Gastroesophageal sphincter (tissue), 4 donors: Measurements from ENCODE around the gene B3GNT9. TPM values are rescaled to one million over a fixed set of nuclear protein-coding genes. Genes with fewer than 3 reads are reported as not detected.
A peak's percentile ranks its signal among the peaks of the same experiment; 100 is the strongest.

Experiments
- ATAC-seq: fragments of 150-250 bp; one replicate; pipeline ENCODE4 v1.9.1; 2016; ENCODE audit warnings: mild to moderate bottlenecking, moderate library complexity
- H3K27ac ChIP-seq, 4 donors: fragments of 200-600 bp; sonication (generic) in 3 of 4; 1 replicate in 3 of 4; 2 replicates in 1 of 4; pipeline ENCODE4 v1.5.1; 2016 to 2019
- H3K27me3 ChIP-seq: fragments of 200-600 bp; sonication (generic); one replicate; pipeline ENCODE4 v1.5.1; 2019
- H3K36me3 ChIP-seq, 2 donors: fragments of 200-600 bp; sonication (generic); one replicate each; pipeline ENCODE4 v1.5.1; 2019; ENCODE audit warnings: control low read depth in 1 of 2
- H3K4me1 ChIP-seq, 3 donors: fragments of 200-600 bp; sonication (generic); 1 replicate in 2 of 3; 2 replicates in 1 of 3; pipeline ENCODE4 v1.5.1; 2016 to 2019; ENCODE audit warnings: control low read depth in 2 of 3
- H3K4me3 ChIP-seq, 2 donors: fragments of 200-600 bp; sonication (generic); one replicate each; pipeline ENCODE4 v1.5.1; 2019; ENCODE audit warnings: mild to moderate bottlenecking in 1 of 2, moderate library complexity in 1 of 2
- H3K9me3 ChIP-seq, 3 donors: fragments of 200-600 bp; sonication (generic); one replicate each; pipeline ENCODE4 v1.5.1; 2017 to 2019; ENCODE audit warnings: control low read depth in 2 of 3
- EP300 ChIP-seq: sonication (generic); formaldehyde crosslinking; IDR thresholded peaks from one replicate; pipeline ENCODE4 v1.6.1; 2017; ENCODE audit warnings: antibody characterized with exemption, mild to moderate bottlenecking
- POLR2A ChIP-seq, 2 donors: fragments of 450-650 bp; IDR thresholded peaks; one replicate each; pipeline ENCODE4 v1.6.1; 2017; ENCODE audit warnings: antibody characterized with exemption in 2 of 2, mild to moderate bottlenecking in 2 of 2, moderate library complexity in 1 of 2
- POLR2AphosphoS5 ChIP-seq: sonication (generic); formaldehyde crosslinking; IDR thresholded peaks from one replicate; pipeline ENCODE4 v1.6.1; 2017; ENCODE audit warnings: antibody characterized with exemption
- WGBS, 2 donors: methylation state at CpG; one replicate each; pipeline ENCODE4 v1.1.5; 2018; ENCODE audit warnings: low coverage in 1 of 2; 5-methylcytosine and 5-hydroxymethylcytosine counted together
- total RNA-seq, 4 donors: library from RNA; depleted of rRNA; stranded (reverse); fragments of >200 nt; gene quantifications; one replicate each; pipeline ENCODE4 v1.1.0, GENCODE V29; 2016
- TF ChIP-seq, protein P1 (sequence below), 4 experiments: fragments of 200-600 bp in 2 of 4; fragments of 450-650 bp in 2 of 4; sonication (generic) in 1 of 4; IDR thresholded peaks; one replicate each; pipeline ENCODE4 v1.5.1; 2017 to 2019; ENCODE audit warnings: antibody characterized with exemption in 4 of 4, mild to moderate bottlenecking in 2 of 4, moderate library complexity in 2 of 4

The B3GNT9 gene
- total RNA-seq, 4 donors from 2014 or later, result 16.3 to 33.6 (median 23.1) TPM

DNA sequence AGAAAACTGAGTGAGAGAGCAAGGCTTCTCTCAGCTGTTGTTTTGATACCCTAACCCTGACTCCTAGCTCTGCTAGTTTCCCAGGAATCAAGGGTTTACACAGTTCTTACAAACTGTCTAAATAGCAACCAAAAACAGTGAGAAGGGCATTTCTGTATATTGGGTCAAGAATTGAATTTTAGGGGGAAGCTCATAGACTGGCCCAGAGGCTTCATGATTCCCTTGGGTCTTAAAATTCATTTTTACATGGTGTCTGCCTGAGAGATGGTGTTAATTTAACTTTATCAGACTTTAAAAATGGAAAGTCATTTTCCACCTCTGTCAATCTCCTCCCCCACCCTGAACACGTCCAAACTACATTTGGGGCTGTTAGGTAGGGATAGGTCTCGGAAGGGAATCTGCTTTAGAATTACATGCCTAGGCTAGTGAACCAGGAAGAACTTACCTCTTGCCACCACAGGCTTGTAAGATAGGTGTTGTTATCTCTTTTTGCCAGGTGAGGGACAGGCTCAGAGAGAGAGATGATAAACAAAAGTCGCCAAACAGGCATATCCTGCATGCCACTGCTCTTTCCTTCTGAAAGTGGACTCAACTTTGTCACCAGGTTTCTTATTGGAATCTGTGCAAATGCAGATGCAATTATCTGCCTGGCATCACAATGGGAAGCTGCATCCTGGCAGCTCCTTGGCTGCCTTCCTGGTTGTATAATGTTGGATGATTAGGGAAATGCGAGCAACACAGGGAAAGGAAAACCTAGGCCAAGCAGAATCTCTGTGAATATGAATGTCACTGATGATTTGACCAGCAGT is 38.0 kb downstream of the B3GNT9 start:
- WGBS, 2 donors, result 70 to 78% methylated on average over 2 to 3 of the region's 4 CpGs
- peaks cover 0 to 18% of the 10 kb centered on the region in 2 donors for H3K36me3 ChIP-seq
- no peak overlapping the region for H3K4me3 ChIP-seq
- H3K4me1 ChIP-seq, result peaks cover 0 to 37% (median 19%) of the 10 kb centered on the region in 3 donors
- H3K9me3 ChIP-seq, result no peaks in the 10 kb centered on the region
- TF ChIP-seq, protein P1, sequence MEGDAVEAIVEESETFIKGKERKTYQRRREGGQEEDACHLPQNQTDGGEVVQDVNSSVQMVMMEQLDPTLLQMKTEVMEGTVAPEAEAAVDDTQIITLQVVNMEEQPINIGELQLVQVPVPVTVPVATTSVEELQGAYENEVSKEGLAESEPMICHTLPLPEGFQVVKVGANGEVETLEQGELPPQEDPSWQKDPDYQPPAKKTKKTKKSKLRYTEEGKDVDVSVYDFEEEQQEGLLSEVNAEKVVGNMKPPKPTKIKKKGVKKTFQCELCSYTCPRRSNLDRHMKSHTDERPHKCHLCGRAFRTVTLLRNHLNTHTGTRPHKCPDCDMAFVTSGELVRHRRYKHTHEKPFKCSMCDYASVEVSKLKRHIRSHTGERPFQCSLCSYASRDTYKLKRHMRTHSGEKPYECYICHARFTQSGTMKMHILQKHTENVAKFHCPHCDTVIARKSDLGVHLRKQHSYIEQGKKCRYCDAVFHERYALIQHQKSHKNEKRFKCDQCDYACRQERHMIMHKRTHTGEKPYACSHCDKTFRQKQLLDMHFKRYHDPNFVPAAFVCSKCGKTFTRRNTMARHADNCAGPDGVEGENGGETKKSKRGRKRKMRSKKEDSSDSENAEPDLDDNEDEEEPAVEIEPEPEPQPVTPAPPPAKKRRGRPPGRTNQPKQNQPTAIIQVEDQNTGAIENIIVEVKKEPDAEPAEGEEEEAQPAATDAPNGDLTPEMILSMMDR (IDR thresholded peaks at IDR 0.05), result no peak
- TF ChIP-seq POLR2AphosphoS5 (no peak), POLR2A (IDR thresholded peaks at IDR 0.05) (no peak), EP300 (no peak)
- no peak overlapping the region for H3K27ac ChIP-seq
- H3K27me3 ChIP-seq, result no peaks in the 10 kb centered on the region
- no peak for ATAC-seq

DNA sequence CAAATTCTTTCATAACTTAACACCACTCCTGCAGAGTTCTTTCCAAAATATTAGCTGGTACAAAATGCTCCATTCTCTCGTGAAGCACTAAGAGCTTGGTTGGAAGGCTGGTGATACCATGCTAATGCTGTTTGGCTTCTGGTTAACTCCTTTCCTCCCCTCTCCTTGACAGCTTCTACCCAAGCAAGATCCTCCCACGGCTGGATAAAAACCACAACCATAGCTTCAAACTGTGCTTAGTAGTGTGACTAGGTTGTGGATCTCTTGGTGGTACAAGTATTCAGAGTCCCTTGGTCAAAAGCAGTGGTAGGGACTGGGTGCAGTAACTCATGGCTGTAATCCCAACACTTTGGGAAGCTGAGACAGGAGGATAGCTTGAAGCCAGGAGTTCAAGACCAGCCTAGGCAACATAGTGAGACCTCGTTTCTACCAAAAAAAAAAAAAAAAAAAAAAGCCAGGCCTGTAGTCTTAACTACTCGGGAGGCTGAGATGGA is 38.8 kb downstream of the B3GNT9 start:
- Histone ChIP-seq H3K36me3 (peaks cover 0 to 18% of the 10 kb centered on the region in 2 donors), H3K27ac (no peak overlapping the region), H3K4me3 (no peak overlapping the region), H3K9me3 (no peaks in the 10 kb centered on the region), H3K27me3 (no peaks in the 10 kb centered on the region), H3K4me1 (peaks cover 0 to 37% (median 19%) of the 10 kb centered on the region in 3 donors)
- TF ChIP-seq POLR2A (IDR thresholded peaks at IDR 0.05) (no peak), EP300 (no peak), POLR2AphosphoS5 (no peak)
- TF ChIP-seq, protein P1 (IDR thresholded peaks at IDR 0.05), result no peak
- no peak for ATAC-seq
- WGBS, 2 donors, result 70 to 100% methylated on average over 2 to 4 of the region's 4 CpGs

DNA sequence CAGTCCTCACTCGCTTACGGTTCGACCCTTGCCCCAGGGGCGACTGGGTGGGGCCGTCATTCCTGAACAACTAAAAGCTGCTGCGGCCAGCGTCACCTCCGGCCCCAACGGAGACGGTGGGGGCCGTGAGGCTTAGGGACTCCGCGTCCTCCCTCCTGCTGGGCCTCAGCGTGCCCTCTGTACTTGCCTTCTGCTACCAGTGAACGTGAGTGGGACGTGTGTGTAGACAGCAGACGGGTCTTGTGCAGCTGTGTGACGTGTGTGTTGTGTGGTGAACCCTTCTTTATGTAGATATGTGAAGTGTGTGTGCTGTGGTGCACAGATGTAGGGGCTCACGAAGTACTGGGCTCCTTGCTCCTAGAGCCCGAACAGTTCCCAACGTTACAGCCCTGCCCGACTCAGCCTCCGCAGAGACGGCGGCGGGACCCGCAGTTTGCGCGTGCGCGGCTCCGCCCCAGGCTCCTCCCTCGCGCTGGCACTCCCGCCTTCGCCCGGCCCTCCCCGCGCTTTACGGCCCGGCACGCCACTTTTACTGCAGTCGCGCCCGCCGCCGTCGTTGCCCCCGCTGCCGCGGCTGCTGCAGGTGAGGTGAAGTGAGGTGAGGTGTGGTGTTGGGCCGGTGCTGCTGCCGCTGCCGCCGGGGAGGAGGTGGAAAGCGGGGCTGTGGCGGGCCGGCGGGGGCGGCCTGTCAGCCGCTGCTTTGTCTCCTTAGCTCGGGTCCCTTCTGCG is 41.2 kb downstream of the B3GNT9 start, which contains the start of gene PHAF1:
Gene PHAF1 (plus strand): TSS at position 535 of the 729 bp plus-strand sequence. CDS start 235 bp downstream, outside the sequence.
- Histone ChIP-seq H3K27me3 (no peaks in the 10 kb centered on the region), H3K4me1 (peaks cover 0 to 37% (median 19%) of the 10 kb centered on the region in 3 donors), H3K9me3 (no peaks in the 10 kb centered on the region), H3K4me3 (peak within 1 kb of the TSS; percentile 54 to 74), H3K27ac (peak within 1 kb of the TSS; percentile 24 to 83 (median 82)), H3K36me3 (peaks cover 0 to 12% of the 10 kb centered on the region in 2 donors)
- TF ChIP-seq, protein P1 (IDR thresholded peaks at IDR 0.05), result no peak
- peak; percentile 54 to 72 for TF ChIP-seq POLR2A (IDR thresholded peaks at IDR 0.05)
- peak; percentile 74 for TF ChIP-seq POLR2AphosphoS5
- no peak for TF ChIP-seq EP300
- no CpG with 5 or more reads among the region's 63 CpGs for WGBS, 2 donors
- ATAC-seq, result peak; percentile 98

DNA sequence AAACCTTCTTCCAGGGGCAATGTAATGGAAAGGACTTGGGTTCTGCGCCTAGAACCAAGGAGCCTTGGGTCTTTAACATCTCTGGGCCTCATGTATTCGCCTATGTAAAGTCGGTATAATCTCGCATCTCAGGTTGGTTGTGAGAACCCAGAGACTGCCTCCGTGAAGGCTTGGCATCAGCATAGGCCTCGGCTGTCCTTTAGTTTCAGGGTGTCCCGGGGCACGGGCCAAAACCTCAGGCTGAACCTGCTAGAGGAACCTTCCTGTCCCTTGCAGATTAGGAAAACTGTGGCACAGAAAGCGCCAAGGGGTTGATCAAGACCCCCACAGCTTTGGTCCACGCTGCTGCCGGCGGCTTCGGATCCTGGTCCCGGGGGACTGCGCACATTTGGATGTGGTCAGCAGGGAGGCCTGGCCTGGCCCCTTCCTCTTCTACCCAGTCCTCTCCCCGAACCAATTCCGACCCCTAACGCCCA is 41.8 kb downstream of the B3GNT9 start:
- Histone ChIP-seq H3K4me3 (peak overlapping the region; percentile 54 to 74), H3K27ac (peak overlapping the region; percentile 24 to 83 (median 82)), H3K27me3 (no peaks in the 10 kb centered on the region), H3K9me3 (no peaks in the 10 kb centered on the region), H3K36me3 (peaks cover 0 to 12% of the 10 kb centered on the region in 2 donors), H3K4me1 (peaks cover 0 to 37% (median 19%) of the 10 kb centered on the region in 3 donors)
- no peak for ATAC-seq
- 96 to 100% methylated on average over 1 to 5 of the region's 18 CpGs for WGBS, 2 donors
- no peak for TF ChIP-seq EP300
- TF ChIP-seq, protein P1 (IDR thresholded peaks at IDR 0.05), result no peak
- no peak for TF ChIP-seq POLR2A (IDR thresholded peaks at IDR 0.05)
- TF ChIP-seq POLR2AphosphoS5, result no peak
